HUES6 (cell line): ENCODE results near the gene BLTP1.
A peak's percentile ranks its signal among the peaks of the same experiment; 100 is the strongest.

Experiments used
- H3K27ac ChIP-seq: 2 replicates; pipeline ENCODE4 v1.7.0; 2013; ENCODE audit warnings: low read depth, mild to moderate bottlenecking, low read length, inconsistent platforms
- H3K27me3 ChIP-seq: 2 replicates; pipeline ENCODE4 v1.6.1; 2013; ENCODE audit warnings: low read length; ENCODE audit not compliant: control insufficient read depth, insufficient read depth
- H3K36me3 ChIP-seq: 2 replicates; pipeline ENCODE4 v1.6.1; 2013; ENCODE audit warnings: low read length; ENCODE audit not compliant: control insufficient read depth, insufficient read depth
- H3K4me1 ChIP-seq: 2 replicates; pipeline ENCODE4 v1.6.1; 2013; ENCODE audit warnings: low read length; ENCODE audit not compliant: control insufficient read depth, insufficient read depth
- H3K4me3 ChIP-seq: 2 replicates; pipeline ENCODE4 v1.5.1; 2013; ENCODE audit warnings: low read depth, low read length
- H3K9ac ChIP-seq: one replicate; pipeline ENCODE4 v1.6.1; 2013; ENCODE audit warnings: mild to moderate bottlenecking, low read length
- H3K9me3 ChIP-seq: 2 replicates; pipeline ENCODE4 v1.6.1; 2013; ENCODE audit warnings: low read depth, low read length; ENCODE audit not compliant: control insufficient read depth, insufficient read depth

Gene BLTP1

GRCh38 chr4:122131562-122132157 is 20.5 kb upstream of the BLTP1 start:
- Histone ChIP-seq H3K27me3 (no peaks in the 10 kb centered on the region), H3K9me3 (no peaks in the 10 kb centered on the region), H3K36me3 (no peaks in the 10 kb centered on the region), H3K27ac (no peak overlapping the region), H3K4me1 (no peaks in the 10 kb centered on the region), H3K9ac (no peak overlapping the region), H3K4me3 (no peak overlapping the region)

DNA sequence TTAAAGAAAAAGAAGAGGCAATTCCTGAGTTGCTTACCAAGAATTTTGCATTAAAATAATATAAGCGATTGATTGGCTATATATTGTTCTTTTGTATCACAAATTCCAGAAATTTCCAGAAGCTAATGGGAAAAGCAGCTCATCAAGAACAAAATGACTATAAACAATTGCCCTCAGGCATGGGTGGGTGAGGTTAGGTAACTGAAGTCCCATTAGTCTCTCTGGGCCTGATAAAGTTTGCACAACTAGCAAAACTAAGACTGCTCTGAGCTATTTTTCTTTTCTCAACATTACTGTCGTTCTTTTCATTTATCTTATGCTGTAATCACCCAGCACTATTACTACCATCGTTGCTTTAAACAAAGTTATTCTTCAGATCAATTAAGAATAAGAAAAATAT is 19.2 kb upstream of the BLTP1 start:
- Histone ChIP-seq H3K9me3 (no peaks in the 10 kb centered on the region), H3K4me1 (no peaks in the 10 kb centered on the region), H3K36me3 (no peaks in the 10 kb centered on the region), H3K27ac (no peak overlapping the region), H3K9ac (no peak overlapping the region), H3K4me3 (no peak overlapping the region), H3K27me3 (no peaks in the 10 kb centered on the region)

GRCh38 chr4:122139139-122139538 is 13.0 kb upstream of the BLTP1 start:
- Histone ChIP-seq H3K4me3 (no peak overlapping the region), H3K9me3 (no peaks in the 10 kb centered on the region), H3K4me1 (no peaks in the 10 kb centered on the region), H3K27ac (no peak overlapping the region), H3K9ac (no peak overlapping the region), H3K27me3 (no peaks in the 10 kb centered on the region), H3K36me3 (no peaks in the 10 kb centered on the region)

DNA sequence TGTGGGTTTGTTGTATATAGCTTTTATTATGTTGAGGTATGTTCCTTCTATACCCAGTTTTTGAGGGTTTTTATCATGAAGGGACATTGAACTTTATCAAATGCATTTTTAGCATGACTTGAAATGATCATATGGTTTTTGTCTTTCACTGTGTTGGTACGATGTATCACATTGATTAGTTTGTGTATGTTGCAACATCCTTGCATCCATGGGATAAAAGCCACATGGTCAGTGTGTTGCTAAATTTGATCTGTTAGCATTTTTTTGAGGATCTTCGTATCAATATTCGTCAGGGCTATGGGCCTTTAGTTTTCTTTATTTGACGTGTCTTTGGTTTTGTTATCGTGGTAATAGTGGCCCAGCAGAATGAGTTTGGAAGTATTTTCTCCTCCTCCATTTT is 11.3 kb upstream of the BLTP1 start:
- Histone ChIP-seq H3K27me3 (no peaks in the 10 kb centered on the region), H3K4me1 (no peaks in the 10 kb centered on the region), H3K4me3 (no peak overlapping the region), H3K9me3 (no peaks in the 10 kb centered on the region), H3K9ac (no peak overlapping the region), H3K36me3 (no peaks in the 10 kb centered on the region), H3K27ac (no peak overlapping the region)

- Histone ChIP-seq H3K9ac (no peak overlapping the region), H3K9me3 (no peaks in the 10 kb centered on the region), H3K27me3 (no peaks in the 10 kb centered on the region), H3K4me3 (no peak overlapping the region), H3K4me1 (no peaks in the 10 kb centered on the region), H3K36me3 (no peaks in the 10 kb centered on the region), H3K27ac (no peak overlapping the region)
These were observed 9.4 kb upstream of the BLTP1 start for GRCh38 chr4:122142687-122143086.

GRCh38 chr4:122146652-122147051 is 5.5 kb upstream of the BLTP1 start:
- no peak overlapping the region for H3K4me3 ChIP-seq
- H3K27me3 ChIP-seq = no peaks in the 10 kb centered on the region
- no peaks in the 10 kb centered on the region for H3K9me3 ChIP-seq
- H3K9ac ChIP-seq = no peak overlapping the region
- no peaks in the 10 kb centered on the region for H3K4me1 ChIP-seq
- no peak overlapping the region for H3K27ac ChIP-seq
- H3K36me3 ChIP-seq = no peaks in the 10 kb centered on the region

- peaks cover 10% of the 10 kb centered on the region for H3K36me3 ChIP-seq
- no peak overlapping the region for H3K4me3 ChIP-seq
- no peak overlapping the region for H3K9ac ChIP-seq
These were observed 1.2 kb upstream of the BLTP1 start for GRCh38 chr4:122150931-122151330.

GRCh38 chr4:122152711-122153226 is 638 bp downstream of the BLTP1 start:
- no peak overlapping the region for H3K27ac ChIP-seq

More at GRCh38 chr4:122150931-122151330, 1.2 kb upstream of the BLTP1 start:
- no peak overlapping the region for H3K27ac ChIP-seq
- H3K4me1 ChIP-seq = no peaks in the 10 kb centered on the region
- no peaks in the 10 kb centered on the region for H3K27me3 ChIP-seq
- no peaks in the 10 kb centered on the region for H3K9me3 ChIP-seq

GRCh38 chr4:122156819-122157218 is 4.7 kb downstream of the BLTP1 start:
- no peaks in the 10 kb centered on the region for H3K4me1 ChIP-seq
- no peak overlapping the region for H3K4me3 ChIP-seq
- H3K27ac ChIP-seq = no peak overlapping the region
- H3K9me3 ChIP-seq = no peaks in the 10 kb centered on the region
- H3K9ac ChIP-seq = no peak overlapping the region
- H3K27me3 ChIP-seq = no peaks in the 10 kb centered on the region
- peaks cover 21% of the 10 kb centered on the region for H3K36me3 ChIP-seq

More at GRCh38 chr4:122152711-122153226, 638 bp downstream of the BLTP1 start:
- Histone ChIP-seq H3K9ac (peak overlapping the region; percentile 79), H3K27me3 (no peaks in the 10 kb centered on the region), H3K9me3 (no peaks in the 10 kb centered on the region), H3K4me3 (peak overlapping the region; percentile 72), H3K36me3 (peaks cover 21% of the 10 kb centered on the region), H3K4me1 (no peaks in the 10 kb centered on the region)

GRCh38 chr4:122163301-122163700 is 11.2 kb downstream of the BLTP1 start:
- no peak overlapping the region for H3K9ac ChIP-seq
- H3K27me3 ChIP-seq = no peaks in the 10 kb centered on the region
- no peaks in the 10 kb centered on the region for H3K9me3 ChIP-seq
- H3K4me3 ChIP-seq = no peak overlapping the region
- H3K36me3 ChIP-seq = no peaks in the 10 kb centered on the region
- H3K27ac ChIP-seq = no peak overlapping the region
- no peaks in the 10 kb centered on the region for H3K4me1 ChIP-seq

- Histone ChIP-seq H3K9ac (no peak overlapping the region), H3K4me1 (no peaks in the 10 kb centered on the region), H3K27me3 (no peaks in the 10 kb centered on the region), H3K4me3 (no peak overlapping the region), H3K9me3 (no peaks in the 10 kb centered on the region), H3K36me3 (no peaks in the 10 kb centered on the region), H3K27ac (no peak overlapping the region)
These were observed 11.6 kb downstream of the BLTP1 start for GRCh38 chr4:122163767-122164166.
